Mononuclear cell (primary cell): ENCODE data around the gene THUMPD1. TPM values are rescaled to one million over a fixed set of nuclear protein-coding genes. Genes with fewer than 3 reads are reported as not detected.
"Not testable (repeated sequence)": the region's sequence is repeated elsewhere in the genome, so short reads cannot be mapped to it uniquely, and the experiment has no call there.

Experiments
- H3K27me3 ChIP-seq: 2 replicates; pipeline ENCODE4 v1.6.0; 2011; ENCODE audit warnings: low read length, control low read depth; ENCODE audit not compliant: insufficient read depth
- H3K4me1 ChIP-seq: 2 replicates; pipeline ENCODE4 v1.5.1; 2011; ENCODE audit warnings: mild to moderate bottlenecking, low read length, control low read depth; ENCODE audit not compliant: insufficient read depth
- H3K4me3 ChIP-seq: 2 replicates; pipeline ENCODE4 v1.5.1; 2011; ENCODE audit warnings: mild to moderate bottlenecking, low read length, moderate library complexity
- H3K9me3 ChIP-seq: 2 replicates; pipeline ENCODE4 v1.5.1; 2011; ENCODE audit warnings: low read depth, mild to moderate bottlenecking, control low read depth, low read length
- total RNA-seq: library from RNA; depleted of rRNA; stranded (reverse); fragments of >200 nt; gene quantifications from one replicate; pipeline ENCODE4 v1.2.3, GENCODE V29; 2012

The THUMPD1 gene
- total RNA-seq, 1 donor = 132 TPM

DNA sequence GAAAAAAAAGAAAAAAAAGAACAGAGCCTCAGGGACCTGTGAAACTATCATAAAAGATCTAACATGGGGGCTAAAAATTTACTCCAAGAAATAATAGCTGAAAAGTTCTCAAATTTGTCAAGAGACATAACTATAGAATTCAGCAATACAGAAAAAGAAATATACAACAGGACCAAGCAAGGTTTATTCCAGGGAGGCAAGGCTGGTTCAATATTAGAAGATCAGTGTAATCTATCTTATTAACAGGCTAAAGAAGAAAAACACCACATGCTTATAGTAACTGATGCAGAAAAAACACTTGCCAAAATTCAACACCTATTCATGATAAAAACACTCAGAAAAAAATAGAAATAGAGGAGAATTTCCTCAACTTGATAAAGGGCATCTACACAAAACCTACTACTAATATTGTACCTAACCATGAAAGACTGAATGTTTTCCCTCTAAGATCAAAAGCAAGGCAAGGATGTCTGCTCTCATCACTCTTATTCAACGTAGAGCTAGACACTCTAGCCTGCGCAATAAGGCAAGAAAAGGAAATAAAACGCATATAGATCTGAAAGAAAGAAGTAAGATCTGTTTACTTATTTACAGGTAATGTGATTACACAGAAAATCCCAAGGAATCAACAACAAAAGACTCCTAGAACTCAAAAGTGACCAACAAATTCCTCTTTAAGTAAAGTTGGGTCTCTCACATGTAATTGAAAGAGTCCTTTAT, 20.9 kb upstream of the THUMPD1 start:
- no peaks in the 10 kb centered on the region for H3K27me3 ChIP-seq
- H3K9me3 ChIP-seq = no peaks in the 10 kb centered on the region
- peaks cover 13% of the 10 kb centered on the region for H3K4me1 ChIP-seq
- H3K4me3 ChIP-seq = no peak overlapping the region

GRCh38 chr16:20761175-20761574, 19.6 kb upstream of the THUMPD1 start:
- H3K4me1 ChIP-seq = peaks cover 13% of the 10 kb centered on the region
- H3K27me3 ChIP-seq = no peaks in the 10 kb centered on the region
- H3K9me3 ChIP-seq = no peaks in the 10 kb centered on the region
- H3K4me3 ChIP-seq = no peak overlapping the region

DNA sequence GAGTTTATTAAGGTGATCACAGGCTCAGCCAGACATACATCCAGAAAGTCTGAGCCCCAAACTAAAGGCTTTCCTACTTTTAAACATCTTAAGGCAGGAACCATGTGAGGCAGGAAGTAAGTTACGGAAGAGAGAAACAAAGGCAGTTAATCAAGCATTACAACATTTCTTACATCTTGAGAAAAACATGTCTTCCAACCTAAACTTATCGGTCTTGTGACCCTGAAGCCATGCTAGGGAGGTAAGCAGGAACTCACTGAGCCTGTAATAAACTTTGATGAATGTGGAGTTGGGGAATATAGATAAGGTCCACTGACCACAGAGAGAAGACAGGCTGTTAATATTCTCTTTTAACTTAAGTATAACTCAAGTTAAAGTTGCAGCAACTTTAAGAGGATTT, 18.7 kb upstream of the THUMPD1 start:
- Histone ChIP-seq H3K4me1 (peaks cover 13% of the 10 kb centered on the region), H3K9me3 (no peaks in the 10 kb centered on the region), H3K27me3 (no peaks in the 10 kb centered on the region), H3K4me3 (no peak overlapping the region)

GRCh38 chr16:20755799-20756198, 14.2 kb upstream of the THUMPD1 start:
- H3K9me3 ChIP-seq, H3K27me3 ChIP-seq, H3K4me1 ChIP-seq, H3K4me3 ChIP-seq: not testable (repeated sequence)

- no peaks in the 10 kb centered on the region for H3K4me1 ChIP-seq
- H3K4me3 ChIP-seq = no peak overlapping the region
- no peaks in the 10 kb centered on the region for H3K9me3 ChIP-seq
- H3K27me3 ChIP-seq = no peaks in the 10 kb centered on the region
Observed at GRCh38 chr16:20755238-20755637, 13.6 kb upstream of the THUMPD1 start.

GRCh38 chr16:20753727-20754126, 12.1 kb upstream of the THUMPD1 start:
- Histone ChIP-seq H3K9me3 (no peaks in the 10 kb centered on the region), H3K27me3 (no peaks in the 10 kb centered on the region), H3K4me3 (no peak overlapping the region), H3K4me1 (no peaks in the 10 kb centered on the region)

GRCh38 chr16:20750558-20750957, 8.9 kb upstream of the THUMPD1 start:
- Histone ChIP-seq H3K27me3 (no peaks in the 10 kb centered on the region), H3K4me1 (peaks cover 9% of the 10 kb centered on the region), H3K4me3 (no peak overlapping the region), H3K9me3 (peaks cover 13% of the 10 kb centered on the region)

DNA sequence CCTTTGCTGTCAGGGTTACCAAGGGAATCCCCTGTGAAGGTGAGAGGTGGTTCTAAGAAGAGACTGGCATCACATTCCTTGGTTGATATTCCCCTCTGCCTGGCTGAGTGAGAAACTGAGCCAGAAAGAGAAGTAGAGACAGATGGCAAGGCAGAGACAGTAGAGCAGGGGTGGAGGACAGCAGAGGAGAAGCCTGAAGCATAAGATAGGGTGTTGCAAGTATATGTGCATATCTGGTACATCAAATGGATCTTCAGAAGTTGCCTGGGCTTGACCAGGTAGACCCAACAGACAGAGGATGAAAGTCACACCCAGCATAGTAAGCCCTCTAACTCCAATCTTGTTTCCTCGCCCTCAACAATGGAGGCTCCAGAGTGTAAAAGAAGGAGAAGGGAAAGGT, 7.9 kb upstream of the THUMPD1 start:
- Histone ChIP-seq H3K4me3 (no peak overlapping the region), H3K27me3 (no peaks in the 10 kb centered on the region), H3K4me1 (peaks cover 19% of the 10 kb centered on the region), H3K9me3 (peaks cover 13% of the 10 kb centered on the region)

DNA sequence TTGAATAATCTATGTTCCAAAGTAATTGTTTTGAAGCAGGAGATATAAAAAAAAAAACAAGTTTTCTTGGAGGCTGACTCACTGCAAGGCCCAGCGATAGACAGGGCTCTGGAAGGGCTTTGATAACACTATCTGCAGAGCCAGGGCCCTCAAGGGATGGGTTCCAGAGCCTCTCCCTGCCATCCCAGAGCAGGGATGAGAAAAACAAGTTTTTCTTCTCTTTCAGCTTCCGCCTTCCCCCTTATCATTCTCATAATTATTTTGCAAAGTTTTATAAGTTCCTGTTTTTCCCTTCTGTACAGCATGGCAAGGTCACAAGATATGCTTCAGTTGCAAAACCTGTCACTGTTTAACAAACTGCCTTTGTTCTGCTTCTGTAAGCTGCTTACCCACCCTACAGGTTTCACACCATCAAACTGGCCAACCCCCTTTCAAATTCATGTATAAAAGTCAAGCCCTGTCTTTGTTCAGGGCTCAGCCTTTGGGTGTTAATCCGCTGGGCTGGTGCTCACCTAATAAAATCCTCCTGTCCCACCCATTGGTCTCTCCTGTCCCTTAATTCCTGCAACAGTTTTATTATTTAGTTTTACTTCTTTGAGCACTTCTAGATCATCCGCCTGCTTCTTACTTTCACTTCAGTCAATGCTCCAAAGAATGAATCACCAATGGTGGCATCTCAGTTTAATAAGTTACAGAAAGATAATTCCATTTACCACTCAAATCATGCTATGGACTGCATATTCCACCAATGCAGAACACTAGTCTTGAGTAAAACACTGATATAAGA, 5.6 kb upstream of the THUMPD1 start:
- Histone ChIP-seq H3K9me3 (peaks cover 13% of the 10 kb centered on the region), H3K4me1 (peaks cover 24% of the 10 kb centered on the region), H3K4me3 (no peak overlapping the region), H3K27me3 (no peaks in the 10 kb centered on the region)

- Histone ChIP-seq H3K4me3 (no peak overlapping the region), H3K4me1 (peaks cover 28% of the 10 kb centered on the region), H3K9me3 (peaks cover 13% of the 10 kb centered on the region), H3K27me3 (no peaks in the 10 kb centered on the region)
Observed at GRCh38 chr16:20746461-20746860, 4.8 kb upstream of the THUMPD1 start.

GRCh38 chr16:20744922-20745440, 3.4 kb upstream of the THUMPD1 start:
- Histone ChIP-seq H3K4me3 (no peak overlapping the region), H3K27me3 (no peaks in the 10 kb centered on the region), H3K4me1 (peaks cover 38% of the 10 kb centered on the region), H3K9me3 (peaks cover 13% of the 10 kb centered on the region)

- H3K9me3 ChIP-seq = peaks cover 13% of the 10 kb centered on the region
- H3K27me3 ChIP-seq = no peaks in the 10 kb centered on the region
- H3K4me3 ChIP-seq = no peak overlapping the region
- H3K4me1 ChIP-seq = peaks cover 51% of the 10 kb centered on the region
Observed at GRCh38 chr16:20743591-20743990, 2.0 kb upstream of the THUMPD1 start.

GRCh38 chr16:20740901-20741521, 607 bp downstream of the THUMPD1 start:
- Histone ChIP-seq H3K9me3 (no peaks in the 10 kb centered on the region), H3K27me3 (no peaks in the 10 kb centered on the region), H3K4me3 (peak overlapping the region; percentile 100)

DNA sequence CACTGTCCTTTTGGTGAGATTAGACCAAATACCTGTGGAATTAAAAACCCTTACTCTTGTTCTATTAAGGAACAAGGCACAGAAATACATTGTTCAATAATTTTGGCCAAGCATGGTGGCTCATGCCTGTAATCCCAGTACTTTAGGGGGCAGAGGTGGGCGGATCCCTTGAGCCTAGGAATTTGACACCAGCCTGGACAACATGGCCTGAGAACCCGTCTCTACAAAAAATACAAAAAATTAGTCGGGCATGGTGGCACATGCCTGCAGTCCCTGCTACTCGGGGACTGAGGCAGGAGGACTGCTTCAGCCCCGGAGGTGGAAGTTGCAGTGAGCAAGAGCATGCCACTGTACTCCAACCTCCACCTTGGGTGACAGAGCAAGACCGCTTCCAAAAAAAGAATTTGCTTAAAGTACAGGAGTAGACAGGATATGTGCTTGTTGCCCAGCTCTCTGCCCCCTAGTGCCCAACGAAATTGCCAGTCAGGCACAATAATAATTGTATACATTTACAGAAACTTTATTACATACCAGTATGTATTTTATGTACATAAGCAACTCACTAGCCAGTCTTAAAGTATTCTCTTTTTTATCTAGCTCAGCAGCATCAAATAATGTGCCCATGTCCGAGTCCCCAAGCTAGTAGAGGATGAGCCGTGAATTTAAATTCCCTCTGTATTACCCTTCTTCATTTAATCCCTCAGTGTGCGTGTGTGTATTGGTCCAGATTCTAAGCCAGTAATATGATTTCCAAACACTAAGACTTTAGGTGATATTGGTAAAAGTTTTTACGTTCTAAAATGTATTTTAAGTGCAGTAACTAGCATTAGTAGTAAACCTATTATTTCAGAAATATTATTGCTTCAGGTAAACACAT, 1.4 kb downstream of the THUMPD1 start:
- H3K9me3 ChIP-seq = no peaks in the 10 kb centered on the region
- no peaks in the 10 kb centered on the region for H3K27me3 ChIP-seq
- peaks cover 44% of the 10 kb centered on the region for H3K4me1 ChIP-seq
- peak overlapping the region; percentile 100 for H3K4me3 ChIP-seq

More at GRCh38 chr16:20740901-20741521, 607 bp downstream of the THUMPD1 start:
- peaks cover 48% of the 10 kb centered on the region for H3K4me1 ChIP-seq
